T-helper 1 cell treated with Interleukin-12 subunit alpha and Interleukin-12 subunit beta and Interleukin-4 antibody, amounts not matched to agents 30 ng/mL and 1 ng/mL, for 36 hours (primary cell): ENCODE measurements around the gene DECR2. TPM values are rescaled to one million over a fixed set of nuclear protein-coding genes. Genes with fewer than 3 reads are reported as not detected.

Source experiments
- intact Hi-C: fragments of 100-400 bp; cut with micrococcal nuclease; formaldehyde crosslinking; loops from one replicate; pipeline ENCODE4 v1.15.1; 2024
- total RNA-seq: library from RNA; stranded (reverse); gene quantifications from 2 replicates; pipeline ENCODE4 v1.2.3, GENCODE V29; 2022

DECR2 gene, protein sequence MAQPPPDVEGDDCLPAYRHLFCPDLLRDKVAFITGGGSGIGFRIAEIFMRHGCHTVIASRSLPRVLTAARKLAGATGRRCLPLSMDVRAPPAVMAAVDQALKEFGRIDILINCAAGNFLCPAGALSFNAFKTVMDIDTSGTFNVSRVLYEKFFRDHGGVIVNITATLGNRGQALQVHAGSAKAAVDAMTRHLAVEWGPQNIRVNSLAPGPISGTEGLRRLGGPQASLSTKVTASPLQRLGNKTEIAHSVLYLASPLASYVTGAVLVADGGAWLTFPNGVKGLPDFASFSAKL
- total RNA-seq: 7.9 and 10.7 TPM in 2 replicates

- intact Hi-C loops: loop anchor here (1.0 to 5.0 kb wide), 6 partner anchors 19 to 167 kb away; partner anchors contain the start of genes CAPN15, FAM234A, MRPL28 and RAB11FIP3
These were observed at the start of gene DECR2 for GRCh38 chr16:401468-402348. DECR2 (plus strand) TSS chr16:401885; CDS start chr16:401964, 79 bp downstream.

- intact Hi-C loops: loop anchor here (1.0 to 2.0 kb wide), 10 partner anchors 18 to 332 kb away; partner anchors contain the start of genes FAM234A, JMJD8, LUC7L and MRPL28
These were observed 48.9 kb upstream of the DECR2 start, which contains the start of gene AXIN1 for GRCh38 chr16:352547-353403. AXIN1 (minus strand) TSS chr16:352723; CDS start chr16:347025, 5,698 bp downstream.

- intact Hi-C loops: loop anchor here (1.0 to 2.0 kb wide), 6 partner anchors 17 to 300 kb away; partner anchors contain the start of genes FAM234A, LUC7L, MRPL28 and POLR3K
These were observed 48.0 kb upstream of the DECR2 start for GRCh38 chr16:353404-354290.

- intact Hi-C loops: no loop called here
These were observed 47.3 kb upstream of the DECR2 start for GRCh38 chr16:354291-354881.

- intact Hi-C loops: no loop called here
These were observed 46.7 kb upstream of the DECR2 start for GRCh38 chr16:354971-355461.

DNA sequence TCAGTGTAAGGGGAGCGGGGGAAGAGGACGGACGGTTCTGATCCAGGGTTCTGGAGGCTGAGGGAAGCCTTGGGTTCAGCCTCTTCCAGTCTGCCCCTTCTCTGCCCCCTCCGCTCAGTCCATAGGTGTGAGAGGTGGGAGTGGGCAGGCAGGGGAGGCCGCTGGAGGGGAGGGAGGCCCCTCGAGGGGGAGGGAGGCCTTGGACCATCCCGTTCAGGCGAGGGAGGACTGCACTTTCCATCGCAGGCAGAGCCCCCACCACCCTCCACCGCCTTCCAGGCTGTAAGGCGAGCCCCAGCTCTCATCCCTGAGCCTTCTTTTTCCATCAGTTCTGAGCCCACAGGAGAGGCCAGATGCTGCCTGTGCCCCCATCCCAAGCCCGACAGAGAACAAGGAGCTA is 44.9 kb upstream of the DECR2 start:
- intact Hi-C loops: no loop called here

GRCh38 chr16:359067-359763 is 42.5 kb upstream of the DECR2 start:
- intact Hi-C loops: no loop called here

GRCh38 chr16:359871-360697 is 41.6 kb upstream of the DECR2 start:
- intact Hi-C loops: no loop called here

DNA sequence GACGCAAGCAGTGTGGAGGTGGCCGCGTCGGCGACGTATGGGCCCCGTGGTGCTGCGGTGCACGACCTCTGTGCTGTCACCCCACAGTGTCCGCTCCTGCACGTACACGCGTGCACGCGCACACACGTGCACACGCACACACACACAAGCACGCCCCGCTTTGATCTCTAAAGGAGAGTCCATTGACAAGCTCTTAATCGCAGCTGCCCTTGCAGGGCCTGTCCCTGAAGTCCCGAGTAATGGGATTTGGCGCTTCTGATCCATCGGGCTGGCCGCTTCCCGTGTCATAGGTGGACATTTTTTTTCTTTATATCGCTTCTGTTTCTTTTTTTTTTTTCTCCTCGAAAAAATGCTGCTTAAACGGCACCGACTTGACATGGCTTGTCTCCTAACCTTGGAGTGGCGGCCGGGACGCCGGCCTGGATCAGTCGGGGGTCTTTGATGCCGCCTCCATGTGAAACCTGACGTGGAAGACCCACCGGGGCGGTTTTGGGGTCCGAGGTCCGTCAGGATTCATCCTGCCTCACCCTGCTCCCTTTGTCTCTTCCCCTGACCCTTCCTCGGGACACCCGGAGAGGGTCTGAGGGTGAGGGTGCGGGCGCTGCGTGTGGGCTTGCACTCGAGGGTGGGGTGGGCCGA is 40.9 kb upstream of the DECR2 start:
- intact Hi-C loops: no loop called here

- intact Hi-C loops: no loop called here
These were observed 40.3 kb upstream of the DECR2 start for GRCh38 chr16:361341-361871.

DNA sequence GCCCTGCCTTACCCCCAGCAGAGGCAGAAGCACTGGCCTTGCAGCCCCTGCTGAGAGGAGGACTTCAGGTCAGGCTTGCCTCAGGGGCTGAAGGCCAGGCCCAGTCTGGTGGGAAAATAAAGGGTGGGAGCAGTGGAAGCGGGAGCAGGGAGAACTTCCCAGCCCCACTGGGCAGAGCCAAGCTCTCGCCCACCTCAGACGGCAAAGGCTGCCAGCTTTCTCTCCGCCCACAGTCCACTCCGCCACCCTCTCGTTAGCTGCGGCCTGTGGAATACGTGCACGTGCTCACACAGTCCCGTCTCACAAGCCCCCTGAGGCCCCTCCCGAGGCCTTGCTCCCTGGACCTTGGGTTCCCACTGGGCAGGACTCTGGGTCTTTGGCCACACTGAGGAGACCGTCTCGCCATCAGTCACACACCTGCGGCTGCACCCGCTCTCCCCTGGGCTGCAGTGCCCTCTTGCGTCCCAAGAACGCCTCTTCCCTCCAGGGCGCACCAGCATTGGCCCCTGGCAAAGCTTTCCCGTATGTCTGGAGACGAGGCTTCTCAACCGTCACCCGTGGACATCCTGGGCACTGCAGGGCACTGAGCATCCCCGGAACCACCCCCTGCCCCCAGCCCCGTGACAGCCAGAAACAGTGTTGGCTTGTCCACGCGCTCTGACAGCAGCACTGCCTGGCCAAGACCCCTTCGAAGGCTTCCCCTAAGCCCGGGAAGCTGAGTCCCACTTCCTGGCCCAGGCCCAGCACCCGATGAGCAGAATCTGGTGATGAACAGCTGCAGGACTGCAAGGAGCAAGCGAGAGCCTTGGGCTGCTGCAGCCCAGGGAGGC is 39.6 kb upstream of the DECR2 start:
- intact Hi-C loops: loop anchor here (1.0 kb wide), 4 partner anchors 181 to 297 kb away; no protein-coding TSS in a partner anchor

DNA sequence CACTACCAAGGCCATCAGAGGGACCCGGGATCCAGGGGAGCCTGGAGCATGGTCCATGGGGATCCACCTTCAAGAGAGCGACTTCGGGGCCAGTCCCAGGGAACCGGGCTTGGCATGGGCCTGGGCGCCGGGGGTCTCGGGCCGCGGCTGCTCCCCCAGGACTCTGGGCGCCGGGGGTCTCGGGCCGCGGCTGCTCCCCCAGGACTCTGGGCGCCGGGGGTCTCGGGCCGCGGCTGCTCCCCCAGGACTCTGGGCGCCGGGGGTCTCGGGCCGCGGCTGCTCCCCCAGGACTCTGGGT is 39.0 kb upstream of the DECR2 start:
- intact Hi-C loops: loop anchor here (1.0 kb wide), 4 partner anchors 181 to 297 kb away; no protein-coding TSS in a partner anchor

- intact Hi-C loops: no loop called here
These were observed 38.4 kb upstream of the DECR2 start for GRCh38 chr16:363110-363765.

- intact Hi-C loops: no loop called here
These were observed 37.8 kb upstream of the DECR2 start for GRCh38 chr16:363766-364490.
